Sigmoid colon (tissue), 7 donors: ENCODE measurements around the gene SYNPO. TPM values are rescaled to one million over a fixed set of nuclear protein-coding genes. Genes with fewer than 3 reads are reported as not detected.
A peak's percentile ranks its signal among the peaks of the same experiment; 100 is the strongest.

Source experiments
- DNase-seq: peaks from one replicate; pipeline ENCODE4 v3.0.0-alpha.2; 2019
- H3K27ac ChIP-seq, 4 donors: fragments of 200-600 bp; sonication (generic); one replicate each; pipeline ENCODE4 v1.5.1; 2016 to 2019; ENCODE audit warnings: mild to moderate bottlenecking in 1 of 4
- H3K27me3 ChIP-seq, 3 donors: fragments of 200-600 bp; sonication (generic); one replicate each; pipeline ENCODE4 v1.5.1; 2019; ENCODE audit warnings: mild to moderate bottlenecking in 1 of 3
- H3K36me3 ChIP-seq, 4 donors: fragments of 200-600 bp; sonication (generic); one replicate each; pipeline ENCODE4 v1.5.1; 2016 to 2019
- H3K4me1 ChIP-seq, 4 donors: fragments of 200-600 bp; sonication (generic); one replicate each; pipeline ENCODE4 v1.5.1; 2017 to 2019
- H3K4me3 ChIP-seq, 4 donors: fragments of 200-600 bp; sonication (generic); one replicate each; pipeline ENCODE4 v1.5.1; 2017 to 2019; ENCODE audit warnings: mild to moderate bottlenecking in 2 of 4, moderate library complexity in 1 of 4
- H3K9me3 ChIP-seq, 4 donors: fragments of 200-600 bp in 3 of 4; sonication (generic) in 3 of 4; one replicate each; pipeline versions ENCODE4 v1.5.1 to v1.6.1; 2013 to 2019
- CTCF ChIP-seq, 4 experiments: fragments of 450-650 bp in 3 of 4; fragments of 200-600 bp in 1 of 4; IDR thresholded peaks; one replicate each; pipeline ENCODE4 v1.5.1; 2016 to 2019; ENCODE audit warnings: antibody characterized with exemption in 4 of 4, mild to moderate bottlenecking in 3 of 4, moderate library complexity in 2 of 4
- EP300 ChIP-seq, 4 donors: sonication (generic); formaldehyde crosslinking; IDR thresholded peaks; one replicate each; pipeline ENCODE4 v1.6.1; 2017; ENCODE audit warnings: antibody characterized with exemption in 4 of 4
- POLR2A ChIP-seq, 2 donors: fragments of 450-650 bp; IDR thresholded peaks; one replicate each; pipeline ENCODE4 v1.6.1; 2016; ENCODE audit warnings: antibody characterized with exemption in 2 of 2, mild to moderate bottlenecking in 2 of 2, moderate library complexity in 2 of 2
- POLR2AphosphoS5 ChIP-seq, 4 donors: sonication (generic); formaldehyde crosslinking; IDR thresholded peaks; one replicate each; pipeline ENCODE4 v1.6.1; 2017; ENCODE audit warnings: antibody characterized with exemption in 4 of 4
- WGBS, 2 donors: extraction: QIAGEN DNeasy Blood & Tissue Kit; methylation state at CpG; one replicate each; pipeline ENCODE4 v1.1.7; 2013; 5-methylcytosine and 5-hydroxymethylcytosine counted together
- intact Hi-C: fragments of 100-400 bp; cut with DNase I; formaldehyde crosslinking; loops from one replicate; pipeline ENCODE4 v1.15.1; 2023
- polyA plus RNA-seq, 3 donors: library from polyadenylated mRNA; stranded (reverse); fragments of 200-250 nt; gene quantifications; one replicate each; pipeline ENCODE4 v1.2.3, GENCODE V29; 2013
- total RNA-seq, 4 donors: library from RNA; depleted of rRNA; stranded (reverse); fragments of >200 nt; gene quantifications; one replicate each; pipeline ENCODE4 v1.1.0, GENCODE V29; 2016
- donor health status: healthy with polysubstance abuse.
- donor health status: Bipolar disorder and iron deficiency.
- donor health status: healthy.

SYNPO gene
- total and polyA plus RNA-seq, 7 donors = 7.1 to 30.1 (median 18.6) TPM

- Histone ChIP-seq H3K9me3 (no peaks in the 10 kb centered on the region), H3K27me3 (no peaks in the 10 kb centered on the region), H3K4me1 (peaks cover 0 to 11% (median 8%) of the 10 kb centered on the region in 4 donors), H3K36me3 (peaks cover 54 to 93% (median 76%) of the 10 kb centered on the region in 4 donors), H3K27ac (no peak overlapping the region), H3K4me3 (no peak overlapping the region)
- TF ChIP-seq POLR2AphosphoS5 (IDR thresholded peaks at IDR 0.05) = no peak
- TF ChIP-seq EP300 (IDR thresholded peaks at IDR 0.05) = no peak
- TF ChIP-seq POLR2A (IDR thresholded peaks at IDR 0.05) = no peak
- TF ChIP-seq CTCF (IDR thresholded peaks at IDR 0.05) = no peak
- intact Hi-C loops = loop anchor here (5.0 kb wide), 1 partner anchor 132 kb away; no protein-coding TSS in a partner anchor
- DNase-seq = no peak
- 89 to 93% methylated on average over 3 of the region's 3 CpGs for WGBS, 2 donors
Observed at GRCh38 chr5:150694612-150695011, 54.2 kb downstream of the SYNPO start.

- Histone ChIP-seq H3K36me3 (peaks cover 26 to 42% (median 33%) of the 10 kb centered on the region in 4 donors), H3K27ac (peak overlapping the region; percentile 94 to 98 (median 96)), H3K9me3 (no peaks in the 10 kb centered on the region), H3K4me3 (peak overlapping the region; percentile 75 to 96 (median 92)), H3K27me3 (no peaks in the 10 kb centered on the region), H3K4me1 (peaks cover 0 to 22% (median 16%) of the 10 kb centered on the region in 4 donors)
- intact Hi-C loops = loop anchor here (2.0 to 5.0 kb wide), 4 partner anchors 43 to 147 kb away; partner anchors contain the start of genes DCTN4, IRGM and SMIM3
- TF ChIP-seq EP300 (IDR thresholded peaks at IDR 0.05) (no peak), CTCF (IDR thresholded peaks at IDR 0.05) (no peak), POLR2AphosphoS5 (IDR thresholded peaks at IDR 0.05) (no peak), POLR2A (IDR thresholded peaks at IDR 0.05) (no peak)
- DNase-seq = no peak
- WGBS, 2 donors = 2 to 4% methylated on average over 15 of the region's 15 CpGs
Observed at GRCh38 chr5:150700246-150700593, 59.8 kb downstream of the SYNPO start.

GRCh38 chr5:150700594-150701377 lies 60.3 kb downstream of the SYNPO start, which contains the start of gene RBM22:
TSS of gene RBM22 (minus strand) at chr5:150701062. CDS start at chr5:150700985, 77 bp downstream.
- peaks cover 25 to 36% (median 27%) of the 10 kb centered on the region in 4 donors for H3K36me3 ChIP-seq
- H3K4me1 ChIP-seq = peaks cover 0 to 22% (median 16%) of the 10 kb centered on the region in 4 donors
- no peaks in the 10 kb centered on the region for H3K9me3 ChIP-seq
- 0 to 1% methylated on average over 59 of the region's 59 CpGs for WGBS, 2 donors
- peak; percentile 96 for DNase-seq
- intact Hi-C loops = loop anchor here (2.0 to 5.0 kb wide), 4 partner anchors 43 to 146 kb away; partner anchors contain the start of genes DCTN4, IRGM and SMIM3
- TF ChIP-seq CTCF (IDR thresholded peaks at IDR 0.05) (peak; percentile 52 to 73 (median 63)), EP300 (IDR thresholded peaks at IDR 0.05) (peak in 1 of 4 donors; percentile 18), POLR2AphosphoS5 (IDR thresholded peaks at IDR 0.05) (peak; percentile 86 to 93 (median 91)), POLR2A (IDR thresholded peaks at IDR 0.05) (peak; percentile 56 to 60)
- H3K4me3 ChIP-seq = peak within 1 kb of the TSS; percentile 75 to 96 (median 92)
- H3K27me3 ChIP-seq = no peaks in the 10 kb centered on the region
- H3K27ac ChIP-seq = peak within 1 kb of the TSS; percentile 94 to 98 (median 96)

GRCh38 chr5:150703762-150704161 lies 63.3 kb downstream of the SYNPO start:
- peaks cover 0 to 19% (median 15%) of the 10 kb centered on the region in 4 donors for H3K4me1 ChIP-seq
- DNase-seq = no peak
- H3K9me3 ChIP-seq = no peaks in the 10 kb centered on the region
- H3K27me3 ChIP-seq = no peaks in the 10 kb centered on the region
- TF ChIP-seq POLR2AphosphoS5 (IDR thresholded peaks at IDR 0.05) = no peak
- no peak for TF ChIP-seq POLR2A (IDR thresholded peaks at IDR 0.05)
- TF ChIP-seq CTCF (IDR thresholded peaks at IDR 0.05) = no peak
- no peak for TF ChIP-seq EP300 (IDR thresholded peaks at IDR 0.05)
- no peak overlapping the region for H3K4me3 ChIP-seq
- intact Hi-C loops = loop anchor here (5.0 kb wide), 1 partner anchor 46 kb away; no protein-coding TSS in a partner anchor
- no peak overlapping the region for H3K27ac ChIP-seq
- 19 to 67% methylated on average over 3 of the region's 3 CpGs for WGBS, 2 donors
- peaks cover 0 to 16% (median 4%) of the 10 kb centered on the region in 4 donors for H3K36me3 ChIP-seq
